HG02885 (cell line): ENCODE data around the gene CSK.

Experiments used
- ATAC-seq: cut with Tn5 transposase; IDR thresholded peaks from one replicate; pipeline ENCODE4 v1.9.1; 2021; ENCODE audit warnings: mild to moderate bottlenecking; ENCODE audit not compliant: unreplicated experiment, poor library complexity

Gene CSK

GRCh38 chr15:74838746-74839525 is 57.1 kb downstream of the CSK start:
- ATAC-seq, result no peak

GRCh38 chr15:74839526-74840395 is 57.9 kb downstream of the CSK start:
- no peak for ATAC-seq

GRCh38 chr15:74840851-74841775 is 59.2 kb downstream of the CSK start:
- ATAC-seq, result no peak

- no peak for ATAC-seq
These were observed 60.1 kb downstream of the CSK start for GRCh38 chr15:74841891-74842373.

GRCh38 chr15:74842581-74843444 is 60.9 kb downstream of the CSK start, which contains the start of gene ULK3:
ULK3 (minus strand) TSS chr15:74843156; CDS start chr15:74843105, 51 bp downstream.
- ATAC-seq, result peak; percentile 85

- ATAC-seq, result no peak
These were observed 61.6 kb downstream of the CSK start for GRCh38 chr15:74843445-74843828.

GRCh38 chr15:74843891-74844299 is 62.0 kb downstream of the CSK start:
- ATAC-seq, result no peak

- ATAC-seq, result no peak
These were observed 62.7 kb downstream of the CSK start for GRCh38 chr15:74844319-74845207.

- no peak for ATAC-seq
These were observed 63.3 kb downstream of the CSK start for GRCh38 chr15:74845208-74845568.

- ATAC-seq, result no peak
These were observed 63.7 kb downstream of the CSK start for GRCh38 chr15:74845581-74845980.

- ATAC-seq, result no peak
These were observed 65.6 kb downstream of the CSK start for GRCh38 chr15:74847432-74847831.

GRCh38 chr15:74850393-74850792 is 68.5 kb downstream of the CSK start:
- ATAC-seq, result no peak

- ATAC-seq, result no peak
These were observed 70.1 kb downstream of the CSK start for GRCh38 chr15:74851960-74852359.
